ENCODE data around the gene GALNT1. TPM values are rescaled to one million over a fixed set of nuclear protein-coding genes. Genes with fewer than 3 reads are reported as not detected.

GALNT1 gene
- total RNA-seq, 1 donor from 2014 or later: 65.3 TPM

- Mint-ChIP-seq H3K4me1 (ENCODE audit: low read depth, unreplicated experiment) (no peaks in the 10 kb centered on the region), H3K4me3 (ENCODE audit: unreplicated experiment) (no peak overlapping the region), H3K36me3 (ENCODE audit: unreplicated experiment) (no peaks in the 10 kb centered on the region), H3K27me3 (ENCODE audit: unreplicated experiment) (no peaks in the 10 kb centered on the region), H3K27ac (ENCODE audit: unreplicated experiment) (no peak overlapping the region), H3K9me3 (ENCODE audit: unreplicated experiment) (peaks cover 2% of the 10 kb centered on the region)
- no peak for DNase-seq
- TF ChIP-seq CTCF (IDR thresholded peaks at IDR 0.05; ENCODE audit: partially characterized antibody, unreplicated experiment): no peak
Measured at GRCh38 chr18:35730691-35731370, 149.3 kb downstream of the GALNT1 start.

GRCh38 chr18:35731701-35732100 is 150.2 kb downstream of the GALNT1 start:
- TF ChIP-seq CTCF (IDR thresholded peaks at IDR 0.05; ENCODE audit: partially characterized antibody, unreplicated experiment): no peak
- Mint-ChIP-seq H3K9me3 (ENCODE audit: unreplicated experiment) (peaks cover 2% of the 10 kb centered on the region), H3K27ac (ENCODE audit: unreplicated experiment) (no peak overlapping the region), H3K27me3 (ENCODE audit: unreplicated experiment) (no peaks in the 10 kb centered on the region), H3K4me1 (ENCODE audit: low read depth, unreplicated experiment) (no peaks in the 10 kb centered on the region), H3K4me3 (ENCODE audit: unreplicated experiment) (no peak overlapping the region), H3K36me3 (ENCODE audit: unreplicated experiment) (no peaks in the 10 kb centered on the region)
- no peak for DNase-seq

- Mint-ChIP-seq H3K4me1 (ENCODE audit: low read depth, unreplicated experiment) (no peaks in the 10 kb centered on the region), H3K9me3 (ENCODE audit: unreplicated experiment) (peaks cover 2% of the 10 kb centered on the region), H3K27me3 (ENCODE audit: unreplicated experiment) (no peaks in the 10 kb centered on the region), H3K36me3 (ENCODE audit: unreplicated experiment) (peaks cover 2% of the 10 kb centered on the region), H3K27ac (ENCODE audit: unreplicated experiment) (no peak overlapping the region), H3K4me3 (ENCODE audit: unreplicated experiment) (no peak overlapping the region)
- no peak for DNase-seq
- TF ChIP-seq CTCF (IDR thresholded peaks at IDR 0.05; ENCODE audit: partially characterized antibody, unreplicated experiment): no peak
Measured at GRCh38 chr18:35732162-35732561, 150.6 kb downstream of the GALNT1 start.

GRCh38 chr18:35732636-35733035 is 151.1 kb downstream of the GALNT1 start:
- Mint-ChIP-seq H3K36me3 (ENCODE audit: unreplicated experiment) (peaks cover 7% of the 10 kb centered on the region), H3K4me1 (ENCODE audit: low read depth, unreplicated experiment) (no peaks in the 10 kb centered on the region), H3K4me3 (ENCODE audit: unreplicated experiment) (no peak overlapping the region), H3K27me3 (ENCODE audit: unreplicated experiment) (no peaks in the 10 kb centered on the region), H3K9me3 (ENCODE audit: unreplicated experiment) (peaks cover 2% of the 10 kb centered on the region), H3K27ac (ENCODE audit: unreplicated experiment) (no peak overlapping the region)
- no peak for TF ChIP-seq CTCF (IDR thresholded peaks at IDR 0.05; ENCODE audit: partially characterized antibody, unreplicated experiment)
- DNase-seq: no peak

- H3K9me3 Mint-ChIP-seq (ENCODE audit: unreplicated experiment): peaks cover 2% of the 10 kb centered on the region
- no peak for DNase-seq
- H3K27me3 Mint-ChIP-seq (ENCODE audit: unreplicated experiment): no peaks in the 10 kb centered on the region
- TF ChIP-seq CTCF (IDR thresholded peaks at IDR 0.05; ENCODE audit: partially characterized antibody, unreplicated experiment): no peak
- H3K4me3 Mint-ChIP-seq (ENCODE audit: unreplicated experiment): no peak overlapping the region
- no peak overlapping the region for H3K27ac Mint-ChIP-seq (ENCODE audit: unreplicated experiment)
- no peaks in the 10 kb centered on the region for H3K4me1 Mint-ChIP-seq (ENCODE audit: low read depth, unreplicated experiment)
- peaks cover 8% of the 10 kb centered on the region for H3K36me3 Mint-ChIP-seq (ENCODE audit: unreplicated experiment)
Measured at GRCh38 chr18:35733408-35733807, 151.9 kb downstream of the GALNT1 start.

Data from glutamatergic neuron (in vitro differentiated cells).